NOMO-1 treated with dmso at 0.1 percent for 144 hours (cell line): ENCODE results near the gene P4HA1.

Experiments used
- DNase-seq: peaks from one replicate; lab custom pipeline; 2025; ENCODE audit not compliant: unreplicated experiment; lab: John Stamatoyannopoulos, UW

The P4HA1 gene

DNA sequence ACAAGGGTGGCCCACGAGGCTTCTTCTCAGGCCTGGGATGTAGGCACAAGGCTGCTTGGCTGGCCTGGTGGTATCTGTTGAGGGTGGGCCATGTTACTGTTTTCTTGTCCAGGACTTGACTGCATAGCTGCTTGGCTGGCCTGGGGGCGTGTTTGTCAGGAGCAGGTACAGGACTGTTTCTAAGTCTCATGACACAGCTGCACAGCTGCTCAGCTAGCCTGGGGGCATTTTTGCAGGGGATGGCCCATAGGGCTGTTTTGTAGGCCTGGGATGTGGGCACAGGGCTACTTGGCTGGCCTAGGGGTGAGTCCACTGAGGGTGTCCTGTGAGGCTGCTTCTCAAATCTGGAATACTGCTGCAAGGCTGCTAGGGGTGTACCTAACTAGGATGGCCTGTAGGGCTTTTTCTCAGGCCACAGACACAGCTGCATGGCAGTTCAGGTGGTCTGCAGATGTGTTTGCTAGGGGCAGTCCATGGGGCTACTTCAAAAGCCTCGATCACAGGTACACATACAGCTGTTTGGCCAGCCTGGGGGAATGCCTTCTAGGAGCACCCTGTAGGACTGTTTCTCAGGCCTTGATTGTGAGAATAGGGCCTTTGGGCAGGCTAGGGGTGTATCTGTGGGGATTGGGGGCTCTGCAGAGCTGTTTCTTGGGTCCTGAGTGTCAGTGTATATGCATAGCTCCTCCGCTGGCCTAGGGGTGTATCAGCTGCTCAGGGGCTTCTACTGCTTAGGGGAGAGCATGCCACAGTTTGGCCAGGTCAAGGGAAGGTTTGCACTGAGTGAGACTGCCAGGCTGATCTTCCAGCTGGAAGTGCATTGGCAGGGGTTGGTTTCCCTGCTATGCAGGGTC is 115.4 kb downstream of the P4HA1 start:
- DNase-seq: no peak

DNA sequence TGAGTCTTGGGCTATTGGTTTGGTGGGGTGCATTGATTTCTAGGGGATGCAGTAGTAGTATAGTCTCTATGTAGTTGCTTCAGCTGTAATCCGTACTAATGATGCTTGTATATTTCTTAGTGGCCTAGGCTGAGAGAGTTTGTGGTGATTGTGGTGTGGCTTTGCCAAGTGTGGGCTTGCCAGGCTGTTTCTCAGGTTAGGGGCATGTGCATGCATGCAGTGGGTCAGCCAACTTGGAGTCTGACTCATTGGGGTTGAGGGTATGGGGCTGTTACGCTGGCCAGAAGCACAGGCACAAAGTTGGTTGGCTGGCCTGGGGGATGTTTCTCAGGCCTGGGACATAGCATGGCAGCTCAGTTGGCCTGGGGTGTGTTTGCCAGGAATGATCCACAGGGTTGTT is 116.3 kb downstream of the P4HA1 start:
- DNase-seq: no peak

DNA sequence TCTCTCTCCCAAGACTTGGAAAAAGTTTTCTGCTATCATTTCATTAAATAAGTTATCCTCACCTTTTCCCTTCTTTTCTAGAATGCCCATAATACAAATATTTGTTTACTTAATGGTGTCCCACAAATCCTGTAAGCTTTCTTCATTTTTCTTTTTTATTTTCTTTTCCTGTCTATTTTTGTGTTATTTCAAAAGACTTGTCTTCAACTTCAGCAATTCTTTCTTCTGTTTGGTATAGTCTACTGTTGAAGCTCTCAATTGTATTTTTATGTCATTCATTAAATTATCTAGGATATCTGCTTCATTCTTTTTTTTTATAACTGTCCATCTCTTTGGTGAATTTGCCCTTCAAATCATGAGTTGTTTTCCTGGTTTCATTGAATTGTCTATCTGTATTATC is 117.0 kb downstream of the P4HA1 start:
- DNase-seq: no peak

DNA sequence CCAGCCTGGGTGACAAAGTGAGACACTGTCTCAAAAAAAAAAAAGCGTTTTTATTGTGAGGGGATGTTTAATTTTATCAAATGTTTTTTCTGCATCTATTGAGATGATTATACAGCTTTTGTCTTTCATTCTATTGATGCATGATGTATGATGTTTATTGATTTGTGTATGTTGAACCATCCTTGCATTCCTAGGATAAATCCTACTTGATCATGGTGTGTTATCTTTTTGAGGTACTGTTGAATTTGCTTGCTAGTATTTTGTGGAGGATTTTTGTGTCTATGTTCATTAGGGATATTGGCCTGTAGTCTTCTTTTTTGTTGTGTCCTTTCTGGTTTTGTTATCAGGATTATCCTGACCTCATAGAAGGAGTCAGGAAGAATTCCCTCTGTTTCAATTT is 119.8 kb downstream of the P4HA1 start:
- DNase-seq: no peak
